ENCODE results near the gene SHISA9.

GRCh38 chr16:12917653-12918052 is 16.3 kb downstream of the SHISA9 start:
- TF ChIP-seq REST (IDR thresholded peaks at IDR 0.05; ENCODE audit: insufficient read depth in 1 of 2, low read depth in 2 of 2, low read length in 2 of 2): no peak
- TF ChIP-seq POLR2AphosphoS5 (IDR thresholded peaks at IDR 0.05; ENCODE audit: low read depth, low read length): no peak
- no peak for TF ChIP-seq SIN3A (IDR thresholded peaks at IDR 0.05; ENCODE audit: borderline replicate concordance, insufficient read depth, low read length)
